Tibial nerve (tissue), 4 donors: ENCODE data around the gene DTNBP1.

Source experiments
- CTCF ChIP-seq, 5 experiments: fragments of 200-600 bp in 3 of 5; fragments of 450-650 bp in 2 of 5; sonication (generic) in 3 of 5; IDR thresholded peaks; one replicate each; pipeline ENCODE4 v1.5.1; 2016 to 2019; ENCODE audit warnings: antibody characterized with exemption in 5 of 5, mild to moderate bottlenecking in 3 of 5, moderate library complexity in 2 of 5
- EP300 ChIP-seq, 2 donors: sonication (generic); formaldehyde crosslinking; IDR thresholded peaks; one replicate each; pipeline ENCODE4 v1.6.1; 2017; ENCODE audit warnings: antibody characterized with exemption in 2 of 2, mild to moderate bottlenecking in 1 of 2
- POLR2A ChIP-seq, 2 donors: fragments of 450-650 bp; IDR thresholded peaks; one replicate each; pipeline ENCODE4 v1.6.1; 2017; ENCODE audit warnings: antibody characterized with exemption in 2 of 2, mild to moderate bottlenecking in 2 of 2, moderate library complexity in 2 of 2

GRCh38 chr6:15483060-15483459 lies 179.8 kb downstream of the DTNBP1 start:
- no peak for TF ChIP-seq POLR2A (IDR thresholded peaks at IDR 0.05)
- TF ChIP-seq CTCF (IDR thresholded peaks at IDR 0.05) = no peak
- no peak for TF ChIP-seq EP300 (IDR thresholded peaks at IDR 0.05)
